ENCODE measurements around the gene UBE2G1. TPM values are rescaled to one million over a fixed set of nuclear protein-coding genes. Genes with fewer than 3 reads are reported as not detected.

The UBE2G1 gene
- total and polyA plus RNA-seq, 4 donors: 19.9 to 25.3 (median 21.3) TPM

GRCh38 chr17:4318186-4318585, 48.3 kb downstream of the UBE2G1 start:
- Histone ChIP-seq H3K27ac (ENCODE audit: low read depth in 1 of 2, low read length in 2 of 2) (no peak overlapping the region), H3K4me1 (ENCODE audit: control insufficient read depth in 4 of 4, insufficient read depth in 4 of 4, low read length in 3 of 4) (peaks cover 6 to 31% (median 9%) of the 10 kb centered on the region in 4 donors), H3K4me3 (ENCODE audit: low read depth in 1 of 3, low read length in 3 of 3) (no peak overlapping the region), H3K36me3 (ENCODE audit: control insufficient read depth in 4 of 4, insufficient read depth in 3 of 4, low read depth in 1 of 4, low read length in 3 of 4) (no peaks in the 10 kb centered on the region), H3K9ac (ENCODE audit: low read depth in 1 of 2, low read length in 2 of 2) (no peak overlapping the region), H3K27me3 (ENCODE audit: control insufficient read depth in 4 of 4, insufficient read depth in 4 of 4, low read length in 3 of 4) (no peaks in the 10 kb centered on the region), H3K9me3 (ENCODE audit: control insufficient read depth in 4 of 4, low read length in 3 of 4) (no peaks in the 10 kb centered on the region)
- no peak for DNase-seq (ENCODE audit: low spot score)
- WGBS: 78% methylated on average over 5 of the region's 5 CpGs
- TF ChIP-seq CTCF (IDR thresholded peaks at IDR 0.05; ENCODE audit: low read depth, low read length, missing input control) (no peak), NR2F2 (IDR thresholded peaks at IDR 0.05) (no peak), ATF3 (IDR thresholded peaks at IDR 0.05) (no peak), SP1 (IDR thresholded peaks at IDR 0.05) (no peak), RAD21 (IDR thresholded peaks at IDR 0.05) (no peak), REST (IDR thresholded peaks at IDR 0.05) (no peak), EGR1 (IDR thresholded peaks at IDR 0.05; ENCODE audit: low read depth in 2 of 2) (no peak), FOXA1 (IDR thresholded peaks at IDR 0.05) (no peak), MAX (IDR thresholded peaks at IDR 0.05) (no peak), TAF1 (conservative IDR thresholded peaks at IDR 0.05) (no peak), HNF4G (IDR thresholded peaks at IDR 0.05) (no peak)

GRCh38 chr17:4317610-4318009, 48.9 kb downstream of the UBE2G1 start:
- Histone ChIP-seq H3K4me1 (ENCODE audit: control insufficient read depth in 4 of 4, insufficient read depth in 4 of 4, low read length in 3 of 4) (peaks cover 6 to 36% (median 15%) of the 10 kb centered on the region in 4 donors), H3K9ac (ENCODE audit: low read depth in 1 of 2, low read length in 2 of 2) (no peak overlapping the region), H3K9me3 (ENCODE audit: control insufficient read depth in 4 of 4, low read length in 3 of 4) (no peaks in the 10 kb centered on the region), H3K27ac (ENCODE audit: low read depth in 1 of 2, low read length in 2 of 2) (no peak overlapping the region), H3K27me3 (ENCODE audit: control insufficient read depth in 4 of 4, insufficient read depth in 4 of 4, low read length in 3 of 4) (no peaks in the 10 kb centered on the region), H3K4me3 (ENCODE audit: low read depth in 1 of 3, low read length in 3 of 3) (no peak overlapping the region), H3K36me3 (ENCODE audit: control insufficient read depth in 4 of 4, insufficient read depth in 3 of 4, low read depth in 1 of 4, low read length in 3 of 4) (no peaks in the 10 kb centered on the region)
- DNase-seq (ENCODE audit: low spot score): no peak
- TF ChIP-seq RXRA (IDR thresholded peaks at IDR 0.05) (no peak), FOXA1 (IDR thresholded peaks at IDR 0.05) (no peak), HNF4A (conservative IDR thresholded peaks at IDR 0.05) (no peak), EGR1 (IDR thresholded peaks at IDR 0.05; ENCODE audit: low read depth in 2 of 2) (no peak), JUND (IDR thresholded peaks at IDR 0.05) (no peak), REST (IDR thresholded peaks at IDR 0.05) (no peak), RAD21 (IDR thresholded peaks at IDR 0.05) (no peak), YY1 (IDR thresholded peaks at IDR 0.05) (no peak), MAX (IDR thresholded peaks at IDR 0.05) (no peak), ATF3 (IDR thresholded peaks at IDR 0.05) (no peak), CTCF (IDR thresholded peaks at IDR 0.05; ENCODE audit: low read depth, low read length, missing input control) (no peak), TAF1 (conservative IDR thresholded peaks at IDR 0.05) (no peak)
- WGBS: 70% methylated on average over 5 of the region's 5 CpGs

Data from liver (tissue), 9 donors.